CD4-positive, alpha-beta T cell treated with Interleukin-6 at 100 ng/mL for 8 hours (primary cell): ENCODE data around the gene KXD1.
"Not testable (repeated sequence)": the region's sequence is repeated elsewhere in the genome, so short reads cannot be mapped to it uniquely, and the experiment has no call there.

Experiments
- DNase-seq: peaks from one replicate; pipeline ENCODE4 v3.0.0-alpha.2; 2020; ENCODE audit warnings: mixed read lengths, low spot score

The KXD1 gene, protein sequence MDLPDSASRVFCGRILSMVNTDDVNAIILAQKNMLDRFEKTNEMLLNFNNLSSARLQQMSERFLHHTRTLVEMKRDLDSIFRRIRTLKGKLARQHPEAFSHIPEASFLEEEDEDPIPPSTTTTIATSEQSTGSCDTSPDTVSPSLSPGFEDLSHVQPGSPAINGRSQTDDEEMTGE

DNA sequence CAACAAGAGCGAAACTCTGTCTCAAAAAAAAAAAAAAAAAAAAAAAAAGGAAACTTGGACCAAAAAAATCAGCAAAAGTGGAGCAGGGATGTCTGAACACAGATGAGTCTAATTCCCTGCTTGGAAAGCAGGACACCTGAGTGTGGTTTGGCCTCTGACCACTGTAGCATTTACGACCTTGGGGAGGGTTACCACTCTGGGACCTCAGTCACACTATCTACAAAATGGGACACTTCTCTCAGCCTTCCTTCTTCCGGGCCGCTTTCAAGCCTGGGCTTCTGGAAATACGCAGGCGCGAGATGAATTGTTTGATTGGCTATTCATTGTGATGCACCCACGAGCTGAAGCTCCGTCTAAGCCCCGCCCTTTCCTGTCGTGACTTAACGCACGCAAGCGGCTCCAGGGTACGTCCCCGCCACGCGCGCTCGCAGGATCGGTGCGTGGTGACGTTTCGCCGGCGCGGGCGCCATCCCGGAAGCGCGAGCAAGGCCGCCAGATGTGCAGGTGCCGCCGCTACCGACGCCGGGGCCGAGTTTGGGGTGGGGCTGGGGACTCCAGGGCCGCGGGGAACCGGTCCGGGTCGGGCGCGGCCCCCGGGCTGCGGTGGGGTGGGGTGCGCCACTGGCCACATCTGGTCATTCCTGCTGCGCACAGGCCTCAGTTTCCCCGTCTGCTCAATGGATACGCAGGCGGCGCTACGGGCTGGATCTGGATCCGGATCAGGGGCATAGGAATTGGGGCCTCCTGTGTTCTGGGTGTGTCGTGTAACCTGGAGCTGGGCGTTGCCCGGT lies at the start of gene KXD1:
Gene KXD1, plus strand, starts transcription at position 460 of the 791 bp plus-strand sequence. CDS start 4,187 bp downstream, outside the sequence.
- peak; percentile 99 for DNase-seq

DNA sequence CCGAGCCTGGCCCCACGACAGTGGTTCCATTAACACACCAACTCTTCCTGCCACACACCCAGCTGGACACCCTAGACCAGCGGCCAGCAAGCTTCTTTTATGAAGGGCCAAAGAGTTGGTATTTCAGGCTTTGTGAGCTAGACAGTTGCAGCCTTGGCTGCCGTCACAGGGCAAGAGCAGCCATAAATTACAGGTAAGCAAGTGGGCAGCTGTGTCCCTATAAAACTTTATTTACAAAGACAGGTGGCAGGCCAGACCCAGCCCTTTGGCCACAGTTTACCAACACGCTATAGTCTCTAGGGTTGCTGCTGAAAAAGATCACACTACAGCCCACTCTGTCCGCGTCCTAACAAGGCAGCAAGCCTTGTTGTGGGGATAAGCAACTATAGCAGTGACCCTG lies 49.1 kb upstream of the KXD1 start:
- DNase-seq, result no peak

DNA sequence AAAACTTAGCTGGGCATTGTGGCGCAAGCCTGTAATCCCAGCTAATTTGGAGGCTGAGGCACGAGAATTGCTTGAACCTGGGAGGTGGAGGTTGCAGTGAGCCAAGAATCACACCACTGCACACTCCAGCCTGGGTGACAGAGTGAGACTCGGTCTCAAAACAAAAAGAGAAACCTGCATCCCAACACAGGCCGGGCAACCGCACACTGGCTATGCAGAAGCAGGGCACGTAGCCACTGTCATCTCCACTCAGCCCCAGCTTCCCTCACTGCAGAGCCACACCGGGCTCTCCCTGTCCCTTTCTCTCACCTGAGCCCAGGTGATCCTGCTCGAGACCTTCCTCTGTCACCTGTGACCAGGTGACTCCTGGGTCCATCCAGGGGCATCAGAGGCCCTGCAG lies 47.5 kb upstream of the KXD1 start:
- no peak for DNase-seq

DNA sequence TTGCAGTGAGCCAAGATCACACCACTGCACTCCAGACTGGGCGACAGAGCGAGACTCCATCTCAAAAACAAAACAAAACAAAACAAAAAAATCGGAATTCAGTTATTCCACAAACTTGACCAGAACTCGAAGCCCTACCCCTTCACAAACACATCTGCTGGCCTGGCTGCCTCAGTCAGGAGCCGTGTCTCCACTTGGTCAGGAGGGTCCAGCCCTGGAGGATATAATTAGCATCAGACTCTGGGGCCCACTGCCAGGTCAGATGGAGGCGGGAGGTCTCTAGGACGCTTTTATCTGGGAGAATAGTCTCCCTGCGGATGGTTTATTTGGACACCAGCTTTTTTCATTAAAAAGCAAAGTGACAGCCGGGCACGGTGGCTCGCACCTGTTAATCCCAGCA lies 43.8 kb upstream of the KXD1 start:
- DNase-seq, result no peak

DNA sequence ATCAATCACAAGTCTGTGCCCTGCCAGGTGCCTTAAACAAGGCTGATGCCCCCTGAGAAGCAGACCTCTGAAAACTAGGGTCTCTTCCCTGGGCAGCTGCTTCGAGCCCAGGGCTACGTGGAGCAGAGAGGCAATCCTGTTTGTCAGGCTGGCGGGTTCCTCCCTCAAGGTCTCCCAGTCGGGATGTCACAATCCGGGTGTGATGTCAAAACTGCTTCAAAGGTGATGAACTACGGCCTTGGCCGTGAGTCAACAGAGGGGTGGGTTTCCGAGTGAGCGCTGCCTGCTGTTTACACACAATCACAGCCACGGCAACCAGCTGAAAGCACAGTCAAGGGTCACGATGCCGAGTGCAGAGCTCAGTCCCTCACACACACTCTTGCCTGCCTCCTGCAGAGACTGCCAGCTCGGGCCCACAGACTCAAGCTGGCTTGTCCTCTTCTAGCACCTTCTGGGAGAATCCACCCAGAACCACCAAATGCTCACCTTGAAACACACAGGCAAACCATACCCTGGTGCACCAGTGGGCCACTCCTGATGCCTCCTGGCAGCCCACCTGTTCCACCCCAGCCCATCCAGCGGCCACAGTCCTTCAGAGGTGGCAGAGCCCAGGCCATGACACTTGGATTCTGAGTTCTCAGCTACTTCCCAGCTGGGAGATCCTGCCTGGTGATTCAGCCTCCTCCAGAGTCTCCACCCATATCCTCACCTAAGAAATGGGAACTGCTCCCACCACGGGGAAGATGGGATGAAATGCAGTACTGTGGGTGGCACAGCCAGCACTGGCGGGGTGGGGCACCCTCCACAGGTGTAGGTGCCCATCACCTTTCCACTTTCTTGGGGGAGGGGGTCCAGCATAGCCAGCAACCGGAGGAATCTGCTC lies 42.6 kb upstream of the KXD1 start:
- DNase-seq, result no peak

DNA sequence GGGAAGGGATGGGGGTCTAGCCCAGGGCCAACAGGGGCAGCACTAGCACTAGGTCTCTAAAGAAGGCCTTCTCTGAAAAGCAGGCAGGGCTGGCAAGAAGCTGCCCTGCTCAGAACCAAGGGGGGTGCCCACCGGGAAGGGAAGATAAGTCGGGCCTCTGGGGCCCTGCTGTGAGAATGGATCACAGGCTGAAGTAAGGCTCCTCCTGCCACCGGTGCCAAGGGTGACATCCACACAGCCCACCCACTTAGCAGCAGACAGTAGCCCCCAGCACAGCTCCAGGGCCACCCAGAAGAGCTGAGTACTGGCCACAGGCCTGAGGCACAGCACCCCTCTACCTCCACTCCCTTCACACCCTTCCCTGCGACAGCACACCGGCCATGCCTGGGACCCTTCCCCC lies 41.7 kb upstream of the KXD1 start:
- no peak for DNase-seq

DNA sequence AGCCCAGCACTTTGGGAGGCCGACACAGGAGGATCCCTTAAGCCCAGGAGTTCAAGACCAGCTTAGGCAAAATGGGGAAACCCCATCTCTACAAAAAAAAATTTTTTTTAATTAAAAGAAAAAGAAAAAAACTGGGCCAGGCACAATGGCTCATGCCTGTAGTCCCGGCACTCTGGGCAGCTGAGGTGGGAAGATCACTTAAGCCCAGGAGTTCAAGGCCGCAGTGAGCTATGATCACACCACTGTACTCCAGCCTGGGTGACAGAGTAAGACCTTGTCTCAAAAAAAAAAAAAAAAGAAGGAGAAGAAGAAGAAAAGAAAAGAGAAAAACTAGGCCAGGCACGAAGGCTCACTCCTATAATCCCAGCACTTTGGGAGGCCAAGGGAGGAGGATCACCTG lies 40.1 kb upstream of the KXD1 start:
- DNase-seq, result no peak

DNA sequence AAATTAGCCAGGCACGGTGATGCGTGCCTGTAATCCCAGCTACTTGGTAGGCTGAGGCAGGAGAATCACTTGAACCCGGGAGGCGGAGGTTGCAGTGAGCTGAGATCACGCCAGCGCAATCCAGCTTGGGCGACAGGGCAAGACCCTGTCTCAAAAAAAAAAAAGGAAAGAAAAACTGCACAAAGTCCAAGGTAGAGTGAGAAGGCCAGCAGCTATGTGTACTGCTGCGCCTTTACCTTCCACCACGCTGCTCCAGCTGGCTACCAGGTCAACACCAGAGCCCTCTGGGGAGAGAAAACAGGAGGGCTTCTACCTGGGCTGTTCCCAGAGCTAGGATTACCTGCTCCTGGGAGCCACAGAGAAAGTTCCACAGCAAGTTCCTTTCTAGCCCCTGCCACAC lies 39.0 kb upstream of the KXD1 start:
- DNase-seq, result no peak

DNA sequence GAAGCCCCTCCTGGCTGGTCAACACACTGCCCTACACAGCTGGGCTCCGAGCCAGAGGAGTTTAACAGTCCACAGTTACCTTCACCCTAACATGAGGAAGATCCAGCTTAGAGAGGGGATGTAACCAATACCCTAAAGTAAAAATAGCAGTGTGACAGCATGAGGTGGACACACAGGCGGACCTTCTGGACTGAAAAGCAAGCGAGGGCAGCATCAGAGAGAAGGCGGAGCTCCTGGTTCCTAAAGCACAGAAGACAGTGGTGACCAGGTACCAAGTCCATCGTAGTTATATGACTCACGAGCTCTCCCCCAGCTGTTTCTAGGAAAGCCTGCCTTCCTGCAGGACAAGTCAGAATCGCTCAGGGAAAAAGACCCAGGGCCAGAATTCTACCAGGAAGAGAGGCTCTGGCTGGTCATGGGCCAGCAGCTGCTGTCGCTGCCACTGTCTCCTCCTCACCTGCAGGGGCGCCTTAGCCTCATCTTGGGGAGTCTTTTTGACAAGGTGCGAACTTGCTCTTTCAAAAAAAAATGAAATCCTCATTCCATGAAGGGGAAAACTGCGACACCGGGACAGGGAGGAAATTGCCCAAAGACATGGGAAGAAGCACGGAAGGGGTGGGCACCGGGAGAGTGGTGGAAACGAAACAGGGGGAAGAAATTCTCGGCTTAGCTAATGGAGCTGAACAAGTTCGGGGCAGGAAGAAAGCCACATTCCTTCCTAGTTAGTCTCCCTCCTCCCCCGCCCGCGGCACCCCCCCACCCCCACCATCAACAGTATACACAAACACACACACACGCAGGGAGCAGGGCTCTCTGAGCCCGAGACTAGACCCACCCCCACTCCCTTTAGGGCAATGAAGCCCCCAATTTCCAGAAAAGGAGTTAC lies 37.5 kb upstream of the KXD1 start:
- DNase-seq, result peak; percentile 54

DNA sequence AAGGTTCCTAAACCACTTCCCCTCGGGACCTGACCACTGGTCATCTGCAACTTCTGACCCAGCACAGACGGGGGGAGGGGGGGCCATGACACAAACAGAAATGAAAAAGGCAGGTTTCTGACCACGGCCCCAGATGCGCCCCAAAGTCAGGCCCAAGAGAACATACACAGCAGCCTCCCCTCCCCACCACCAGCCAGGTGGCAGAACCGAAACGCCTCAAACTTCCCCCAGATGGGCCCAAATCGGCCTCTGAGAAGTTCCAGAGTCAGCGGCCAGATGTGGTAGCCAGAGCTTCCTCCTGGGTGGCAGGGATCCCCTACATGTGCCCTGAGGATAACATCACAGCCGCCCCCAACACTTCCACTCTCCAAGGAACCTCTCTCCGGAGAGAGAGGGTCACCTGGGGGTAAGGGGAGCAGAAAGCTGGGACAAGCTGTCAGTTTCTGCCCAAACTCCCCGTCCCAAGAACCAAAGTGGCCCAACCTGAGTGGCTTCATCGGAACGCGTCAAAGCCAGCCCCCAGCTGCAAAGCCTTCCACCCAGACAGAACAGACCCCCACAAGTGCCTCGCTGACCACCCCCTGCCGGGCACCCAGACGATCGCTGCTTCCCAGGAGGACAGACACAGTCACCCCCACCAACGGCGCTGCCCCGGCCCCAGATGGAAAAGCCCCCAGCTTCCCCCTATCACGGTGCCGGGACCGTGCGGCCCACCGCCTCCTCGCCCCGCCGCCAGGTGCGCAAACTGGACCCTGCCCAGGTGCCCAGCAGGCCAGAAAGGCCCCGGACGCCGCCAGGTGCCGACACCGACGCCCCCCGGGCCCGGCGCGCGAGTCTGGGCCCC lies 36.6 kb upstream of the KXD1 start:
- no peak for DNase-seq

DNA sequence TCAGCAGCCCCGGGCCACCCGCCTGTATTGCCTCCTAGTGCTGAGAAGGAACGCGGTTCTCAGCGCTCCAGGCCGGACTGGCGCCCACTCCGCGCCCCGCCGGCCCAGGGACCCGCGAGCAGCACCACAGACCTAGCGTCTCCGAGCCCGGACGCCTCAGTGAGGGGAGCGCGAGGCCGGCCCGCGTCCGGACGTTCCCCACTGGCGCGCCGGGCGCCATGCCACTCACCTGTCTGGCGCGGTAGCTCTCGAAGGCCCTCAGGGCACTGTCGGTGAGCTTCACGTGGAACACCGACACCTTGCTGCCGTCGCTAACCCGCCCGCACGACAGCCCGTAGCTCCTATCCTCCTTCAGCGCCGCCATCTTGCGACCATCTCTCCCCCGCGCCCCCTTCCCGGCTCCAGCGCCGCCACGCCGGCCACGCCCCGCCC lies 36.0 kb upstream of the KXD1 start, which contains the start of gene ELL:
Gene ELL, minus strand, starts transcription at position 379 of the 432 bp plus-strand sequence. Its CDS starts 15 bp downstream, at position 364.
- DNase-seq, result no peak

DNA sequence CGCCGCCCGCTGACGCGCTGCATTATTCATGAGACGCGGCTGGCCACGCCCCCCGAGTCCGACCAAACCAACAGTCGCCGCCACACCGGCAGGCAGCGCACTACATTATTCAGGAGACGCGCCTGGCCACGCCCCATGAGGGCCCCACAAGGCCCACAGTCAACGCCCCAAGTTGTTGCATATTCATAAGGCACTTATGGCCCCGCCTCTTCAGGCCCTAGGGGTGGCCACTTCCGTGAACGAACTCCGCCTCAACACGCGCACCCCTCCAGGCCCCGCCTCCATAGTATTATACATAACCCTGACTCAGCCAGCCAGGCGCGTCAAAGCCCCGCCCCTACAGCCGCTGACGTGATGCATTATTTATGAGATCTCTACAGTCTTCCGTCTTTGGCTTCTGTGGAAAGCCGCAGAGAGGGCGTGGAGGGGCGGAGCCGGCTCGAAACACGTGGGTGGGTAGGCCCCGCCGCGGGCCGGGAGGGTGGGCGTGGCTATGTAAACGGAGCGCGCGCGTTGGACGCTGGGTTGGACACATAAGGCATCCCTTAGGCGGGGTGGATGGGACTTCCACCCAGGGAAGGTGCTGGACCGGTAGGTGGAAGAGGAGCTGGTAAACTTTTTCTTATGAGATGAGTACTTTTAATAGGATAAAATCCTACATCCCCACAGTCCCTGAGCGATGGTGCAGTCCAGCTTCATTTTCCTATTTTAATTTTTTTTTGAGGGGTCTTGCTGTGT lies 35.4 kb upstream of the KXD1 start:
- peak; percentile 100 for DNase-seq

DNA sequence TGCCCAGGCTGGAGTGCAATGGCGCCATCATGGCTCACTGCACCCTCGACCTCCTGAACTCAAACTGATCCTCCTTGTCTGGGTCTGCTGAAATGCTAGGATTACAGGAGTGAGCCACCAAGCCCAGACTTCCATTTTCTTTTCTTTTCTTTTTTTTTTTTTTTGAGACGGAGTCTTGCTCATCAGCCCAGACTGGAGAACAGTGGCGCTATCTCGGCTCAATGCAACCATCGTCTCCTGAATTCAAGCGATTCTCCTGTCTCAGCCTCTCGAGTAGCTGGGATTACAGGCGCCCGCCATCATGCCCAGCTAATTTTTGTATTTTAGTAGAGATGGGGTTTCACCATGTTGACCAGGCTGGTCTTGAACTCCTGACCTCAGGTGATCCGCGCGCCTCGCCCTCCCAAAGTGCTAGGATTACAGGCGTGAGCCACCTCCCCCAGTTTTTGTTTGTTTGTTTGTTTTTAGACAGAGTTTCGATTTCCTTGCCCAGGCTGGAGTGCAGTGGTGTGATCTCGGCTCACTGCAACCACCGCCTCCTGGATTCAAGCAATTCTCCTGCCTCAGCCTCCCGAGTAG lies 34.7 kb upstream of the KXD1 start:
- not testable (repeated sequence) for DNase-seq

DNA sequence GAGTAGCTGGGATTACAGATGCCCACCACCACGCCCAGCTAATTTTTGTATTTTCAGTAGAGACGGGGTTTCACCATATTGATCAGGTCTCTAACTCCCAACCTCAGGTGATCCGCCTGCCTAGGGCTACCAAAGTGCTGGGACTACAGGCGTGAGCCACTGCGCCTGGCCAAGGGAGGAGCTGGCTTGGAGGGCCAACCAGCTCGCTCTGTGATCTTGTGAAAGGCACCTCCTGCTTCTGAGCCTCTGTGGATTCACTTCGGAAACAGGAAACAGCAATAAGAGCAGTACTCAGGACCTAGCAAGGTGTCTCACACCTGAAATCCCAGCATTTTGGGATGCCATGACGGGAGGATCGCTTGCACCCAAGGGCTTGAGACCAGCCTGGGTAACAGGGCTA lies 33.8 kb upstream of the KXD1 start:
- DNase-seq, result no peak

DNA sequence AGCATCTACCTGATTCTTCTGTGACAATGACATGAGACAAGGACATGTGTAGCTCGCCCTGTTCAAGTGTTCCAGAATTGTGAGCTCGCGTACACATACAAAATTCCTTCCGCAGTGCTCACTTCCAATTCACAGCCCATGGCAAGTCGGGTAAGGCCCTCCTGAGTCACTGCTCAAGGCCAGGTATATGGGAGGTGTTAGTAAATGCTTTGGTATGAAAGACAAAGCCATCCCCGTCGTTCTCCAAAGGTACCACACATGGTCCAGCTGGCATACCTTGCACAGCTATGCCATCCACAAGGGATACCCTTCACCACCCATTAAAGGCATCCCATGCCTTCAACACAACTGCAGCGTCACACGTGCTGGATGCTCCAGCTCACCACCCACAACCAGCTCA lies 31.4 kb upstream of the KXD1 start:
- no peak for DNase-seq

DNA sequence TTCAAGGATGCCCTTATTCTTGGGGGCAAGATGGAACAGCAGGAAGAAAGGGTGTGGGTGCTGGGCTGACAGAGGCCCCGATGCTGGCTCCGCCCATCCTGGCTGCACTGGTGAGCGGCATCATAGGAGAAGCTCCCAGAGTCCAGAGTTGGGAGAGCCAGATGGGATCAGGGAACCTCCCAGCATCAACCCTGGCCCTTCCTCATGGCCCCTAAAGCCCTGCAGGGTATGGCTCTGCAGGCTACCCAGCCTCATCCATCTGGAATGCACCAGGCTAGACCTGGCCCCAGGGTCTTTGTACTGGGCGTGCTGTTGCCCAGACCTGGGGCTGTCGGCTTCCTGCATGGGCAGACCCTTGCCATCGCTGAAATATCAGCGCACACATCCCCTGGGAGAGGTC lies 27.9 kb upstream of the KXD1 start:
- DNase-seq, result no peak

DNA sequence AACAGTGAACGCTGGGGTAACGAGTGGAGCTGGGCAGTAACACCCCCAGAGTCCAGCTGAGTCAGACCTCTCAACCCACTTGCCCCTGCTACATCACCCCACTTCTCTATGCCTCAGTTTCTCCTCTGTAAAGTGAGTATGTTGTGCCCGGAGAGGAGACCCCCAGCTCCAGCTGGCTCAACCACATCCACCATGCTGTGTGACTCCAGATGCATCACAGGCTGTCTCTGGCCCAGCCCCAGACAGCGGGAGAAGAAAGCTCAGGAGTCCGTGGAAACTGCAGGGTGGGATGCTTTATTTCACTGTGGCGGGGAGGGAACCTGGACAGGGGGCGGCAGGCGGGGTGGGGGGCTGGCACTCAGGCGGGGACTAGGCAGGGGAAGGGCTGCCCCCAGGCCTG lies 26.2 kb upstream of the KXD1 start:
- no peak for DNase-seq

DNA sequence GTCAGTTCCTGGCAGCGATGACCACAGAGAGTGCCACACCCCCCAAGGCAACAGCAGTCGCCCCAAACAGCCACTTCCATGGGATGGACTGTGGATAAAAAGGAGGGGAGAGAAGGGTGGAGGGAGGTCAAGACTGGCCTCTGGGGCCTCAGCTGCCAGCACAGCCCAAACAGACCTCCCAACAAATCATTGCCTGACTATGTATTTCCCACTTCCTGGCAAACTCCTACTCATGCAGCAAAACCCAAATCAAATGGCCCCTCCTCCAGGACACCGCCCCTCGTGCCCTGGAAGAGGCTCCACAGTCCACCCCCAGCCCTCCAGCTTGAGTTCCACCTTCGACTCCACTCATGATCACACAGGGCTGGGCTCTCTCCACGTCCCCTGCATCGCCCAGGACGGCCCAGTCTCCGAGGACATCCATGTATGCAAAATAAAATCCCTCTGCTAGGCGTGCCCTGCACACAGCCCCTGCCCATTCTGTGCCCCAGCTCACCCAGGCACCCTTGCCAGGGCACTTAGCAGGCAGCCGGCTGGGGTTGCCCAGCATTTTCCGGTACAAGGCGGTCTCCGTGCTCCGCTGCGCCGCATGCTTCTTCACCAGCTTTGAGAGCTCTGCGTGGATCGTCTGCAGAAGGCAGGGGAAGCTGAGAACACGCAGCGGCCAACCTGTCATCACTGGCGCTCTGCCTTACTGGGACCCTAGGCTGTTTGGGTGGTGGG lies 25.3 kb upstream of the KXD1 start:
- no peak for DNase-seq

DNA sequence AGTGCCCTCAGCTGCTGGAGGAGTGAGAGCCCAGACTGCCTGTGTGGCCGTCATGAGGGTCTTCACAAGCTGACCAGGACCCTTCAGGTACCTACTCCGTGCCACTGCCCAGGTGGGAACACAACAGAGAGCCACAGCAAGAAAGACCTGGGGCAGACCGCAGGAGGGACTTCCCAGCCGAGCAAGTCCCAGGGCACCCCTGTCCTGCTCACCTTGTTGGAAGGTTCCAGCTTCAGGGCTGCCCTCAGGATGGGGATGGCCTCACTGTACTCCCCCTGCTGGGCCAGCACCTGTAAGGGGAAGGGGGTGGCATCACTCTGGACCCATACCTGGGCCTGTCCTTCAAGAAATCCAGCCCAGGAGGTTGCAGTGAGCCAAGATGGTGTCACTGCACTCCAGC lies 24.6 kb upstream of the KXD1 start:
- no peak for DNase-seq
